Right hindlimb (tissue), 1 donor: ENCODE results near the gene CBX3.
"Not testable (repeated sequence)": the region's sequence is repeated elsewhere in the genome, so short reads cannot be mapped to it uniquely, and the experiment has no call there.

ENCODE experiments used
- DNase-seq: peaks from one replicate; pipeline ENCODE4 v3.0.0-alpha.2; 2018

Gene CBX3

GRCh38 chr7:26188957-26189541 is 12.5 kb upstream of the CBX3 start:
- no peak for DNase-seq

- no peak for DNase-seq
These were observed 11.8 kb upstream of the CBX3 start for GRCh38 chr7:26189697-26190096.

DNA sequence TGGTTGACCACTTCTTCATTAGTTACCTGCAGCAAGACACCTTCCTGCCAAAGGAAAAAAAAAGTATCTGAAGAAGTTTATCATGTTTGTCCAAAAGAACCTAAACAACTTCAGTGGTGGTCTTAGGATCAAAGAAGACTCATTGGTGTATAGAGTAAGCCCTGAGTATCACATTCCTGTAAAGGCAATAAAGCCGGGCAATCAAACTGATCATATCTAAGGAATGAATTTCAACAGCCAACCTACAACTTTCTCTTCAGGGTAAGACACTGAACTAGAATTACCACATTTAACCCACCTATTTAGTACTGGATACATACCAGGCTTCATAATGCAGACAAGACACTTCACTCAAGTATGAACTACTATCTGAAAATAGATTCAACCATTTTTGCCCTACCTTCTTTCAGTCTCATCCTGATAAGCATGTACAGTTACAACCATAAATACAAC is 11.1 kb upstream of the CBX3 start:
- DNase-seq: no peak

DNA sequence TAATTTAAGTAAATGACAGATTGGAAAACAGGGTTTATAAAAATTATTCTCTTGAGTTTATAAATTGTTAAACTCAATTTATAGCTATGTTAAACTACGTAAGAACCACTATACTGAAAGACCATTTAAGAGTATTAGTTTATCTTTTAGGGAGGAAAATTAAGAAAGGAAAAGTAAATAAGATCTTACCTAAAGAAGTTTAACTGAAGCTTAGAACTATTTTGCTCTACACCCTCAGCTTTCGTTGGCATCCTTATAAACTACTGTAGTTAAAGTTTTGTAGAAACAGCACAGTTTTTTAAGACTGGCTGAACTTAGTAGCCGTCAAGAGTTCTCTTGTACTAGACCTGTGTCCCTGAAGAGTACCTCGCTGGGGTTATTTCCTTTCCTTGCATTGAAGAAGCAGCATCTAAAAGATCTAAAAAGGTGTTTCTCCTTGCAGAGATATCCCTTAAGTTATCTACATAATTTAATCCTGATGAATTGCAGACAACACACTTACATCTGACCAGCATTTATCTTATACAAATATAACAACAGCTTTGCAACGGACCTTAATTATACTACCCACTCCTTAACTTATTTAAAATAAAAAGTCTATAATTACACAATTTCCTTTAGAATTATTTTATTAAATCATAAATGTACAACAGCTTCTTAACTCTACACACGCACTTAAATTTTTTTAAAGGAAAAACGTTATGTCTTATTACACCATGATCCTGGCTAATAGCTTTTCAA is 10.1 kb upstream of the CBX3 start:
- DNase-seq: no peak

DNA sequence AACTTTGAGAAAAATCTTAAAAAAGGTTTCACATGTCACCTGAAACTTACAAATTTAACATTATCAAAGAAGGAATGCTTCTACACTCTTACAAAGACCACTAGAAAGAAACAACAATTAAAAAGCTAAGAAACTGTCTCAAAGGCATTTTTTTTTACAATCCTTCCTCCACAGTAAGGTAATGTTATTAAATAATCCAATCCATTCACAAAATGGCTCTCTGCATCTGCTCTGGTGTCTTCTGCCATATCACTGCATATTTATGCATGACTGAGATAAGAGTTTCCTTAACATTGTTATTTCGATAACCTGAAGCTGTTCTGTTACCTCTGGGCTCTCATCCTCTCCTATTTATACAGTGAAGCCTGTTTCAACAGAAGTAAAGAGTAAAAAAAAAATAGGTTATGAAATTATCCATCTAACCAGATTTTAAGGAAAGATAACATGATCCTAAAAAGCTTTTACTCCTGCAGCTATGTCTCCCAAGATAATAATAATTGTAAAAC is 9.5 kb upstream of the CBX3 start:
- no peak for DNase-seq

DNA sequence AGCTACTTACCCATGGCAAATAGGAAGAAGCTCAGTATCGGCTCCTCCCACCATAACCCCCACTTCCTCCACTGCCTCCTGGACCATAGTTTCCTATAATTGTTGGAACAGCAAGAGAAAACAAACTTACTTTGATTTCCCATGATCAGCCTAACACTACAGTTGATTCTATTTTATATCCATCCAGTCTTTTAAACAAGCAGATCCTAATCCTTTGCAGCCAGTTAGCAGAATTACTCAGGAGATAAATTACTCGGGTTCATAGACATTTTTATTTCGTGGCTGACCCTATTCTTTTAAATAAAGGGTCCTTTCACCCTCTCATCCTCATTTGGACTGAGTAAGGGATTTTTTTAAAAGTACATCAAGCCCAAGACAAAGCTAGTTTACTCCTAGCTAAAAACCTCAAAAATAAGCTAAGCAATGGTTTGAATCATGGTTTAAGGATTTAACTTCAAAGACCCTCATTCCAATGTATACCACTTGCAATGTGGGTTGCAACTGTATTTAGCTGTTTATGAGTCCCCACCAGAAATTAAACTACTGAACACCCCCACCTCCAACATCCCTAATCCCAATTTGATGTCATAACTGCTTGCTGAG is 9.0 kb upstream of the CBX3 start:
- DNase-seq: no peak

DNA sequence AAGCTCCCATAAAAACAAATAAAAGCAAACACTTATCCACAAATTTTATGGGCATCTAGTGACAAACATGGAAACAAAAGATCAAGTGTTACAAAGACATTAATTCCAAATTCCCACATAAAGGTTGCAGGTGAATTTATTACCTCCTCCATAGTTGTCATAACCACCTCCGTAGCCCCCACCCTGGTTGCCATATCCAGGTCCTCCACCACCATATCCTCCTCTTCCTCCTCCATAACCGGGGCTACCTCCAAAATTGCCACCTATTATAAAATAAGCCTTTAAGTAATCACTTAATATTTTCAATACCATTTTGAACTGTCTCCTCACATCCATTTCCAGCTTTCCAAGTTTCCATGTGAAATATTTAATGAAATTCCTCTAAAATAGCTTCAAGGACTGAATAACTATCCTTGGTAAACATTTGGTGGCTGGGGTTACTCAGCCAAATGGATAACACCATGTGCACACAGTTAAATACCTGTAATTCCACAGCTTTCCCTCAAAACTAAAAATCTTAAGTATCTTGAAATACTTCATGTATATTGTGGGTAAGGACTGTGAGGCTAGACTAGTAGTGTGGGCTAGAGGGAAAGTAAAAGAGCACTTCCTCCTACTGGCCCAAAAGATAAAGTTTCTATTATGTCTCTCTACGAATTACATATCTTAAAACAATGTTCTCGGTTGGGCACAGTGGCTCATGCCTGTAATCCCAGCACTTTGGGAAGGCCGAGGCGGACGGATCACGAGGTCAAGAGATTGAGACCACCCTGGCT is 7.9 kb upstream of the CBX3 start:
- no peak for DNase-seq

GRCh38 chr7:26194764-26195163 is 6.8 kb upstream of the CBX3 start:
- not testable (repeated sequence) for DNase-seq

DNA sequence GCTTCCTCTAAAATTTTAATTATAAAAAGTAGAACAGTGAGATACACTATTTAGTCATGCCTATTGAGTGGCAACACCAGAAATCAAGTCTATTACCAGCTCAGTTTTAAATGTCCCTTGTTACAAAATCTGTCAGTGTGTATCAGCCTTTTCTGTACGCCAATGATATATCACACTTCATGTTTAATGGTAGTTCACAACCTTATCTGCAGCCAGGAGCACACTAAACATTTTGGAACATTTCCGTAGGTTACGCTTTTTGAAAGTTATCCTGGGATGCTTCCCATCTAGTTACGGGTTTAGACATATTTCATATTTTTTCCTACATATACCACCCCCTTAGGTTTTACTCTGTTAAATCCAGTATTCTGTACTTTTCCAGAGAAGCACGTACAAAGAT is 6.4 kb upstream of the CBX3 start:
- no peak for DNase-seq

DNA sequence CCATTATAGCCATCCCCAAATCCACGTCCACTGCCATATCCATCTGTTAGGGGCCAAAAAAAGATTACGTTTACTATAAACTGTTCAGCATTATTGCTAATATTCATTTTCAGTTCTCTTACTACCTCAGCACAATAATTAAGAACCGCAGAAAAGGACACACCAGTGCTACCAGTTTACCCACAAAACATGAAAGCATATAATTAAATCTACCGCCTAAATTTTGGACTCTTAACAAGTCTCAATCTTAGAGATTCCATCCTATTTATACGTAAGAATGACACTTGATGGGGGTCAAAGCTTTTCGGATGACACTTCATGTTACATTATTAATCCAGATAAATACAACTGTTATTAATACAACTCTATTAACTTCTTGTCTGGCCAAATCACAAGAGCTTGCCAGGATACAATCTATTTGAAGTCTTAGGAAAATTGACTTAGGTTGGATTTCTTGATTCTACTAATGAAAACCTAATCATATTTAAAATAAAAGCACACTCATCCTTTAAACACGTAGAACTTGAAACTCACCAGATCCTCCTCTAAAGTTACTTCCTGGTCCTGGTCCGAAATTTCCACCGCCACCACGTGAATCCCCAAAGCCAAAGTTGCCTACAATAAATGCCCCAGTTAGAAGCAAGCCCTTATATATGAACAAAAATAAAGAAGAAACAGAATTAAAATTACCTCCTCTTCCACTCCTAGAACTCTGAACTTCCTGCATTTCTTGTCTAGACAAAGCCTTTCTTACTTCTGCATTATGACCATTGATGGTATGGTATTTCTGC is 5.5 kb upstream of the CBX3 start:
- no peak for DNase-seq

GRCh38 chr7:26197153-26198115 is 4.1 kb upstream of the CBX3 start:
- no peak for DNase-seq

DNA sequence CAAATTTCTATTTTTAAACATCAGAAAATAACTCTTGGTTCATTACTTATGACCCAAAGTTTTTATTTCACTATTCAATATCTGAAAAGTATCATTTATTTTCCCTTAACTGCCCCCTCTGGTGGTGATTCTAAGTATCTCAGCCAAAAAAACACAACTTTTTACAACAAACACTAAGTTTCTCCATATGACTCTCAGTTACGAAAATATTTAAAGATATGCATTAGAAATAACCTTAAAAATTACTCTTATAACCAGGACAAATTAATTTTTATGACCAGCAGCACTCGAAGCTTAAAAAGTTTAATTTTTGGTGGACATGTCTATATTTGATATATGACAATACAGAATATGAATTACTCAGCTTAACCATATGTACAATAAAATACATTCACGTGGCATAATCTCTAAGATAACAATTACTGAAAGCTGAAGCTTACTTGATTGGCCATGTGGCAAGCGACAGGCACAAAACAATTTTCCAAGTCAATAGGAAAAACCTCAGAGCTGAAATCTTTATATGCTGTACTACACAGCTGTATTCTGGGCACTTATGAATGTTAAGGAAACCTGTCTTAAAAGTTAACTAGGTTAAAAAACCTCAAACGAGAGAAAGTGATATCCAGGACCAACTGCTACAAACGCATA is 3.3 kb upstream of the CBX3 start:
- DNase-seq: no peak

DNA sequence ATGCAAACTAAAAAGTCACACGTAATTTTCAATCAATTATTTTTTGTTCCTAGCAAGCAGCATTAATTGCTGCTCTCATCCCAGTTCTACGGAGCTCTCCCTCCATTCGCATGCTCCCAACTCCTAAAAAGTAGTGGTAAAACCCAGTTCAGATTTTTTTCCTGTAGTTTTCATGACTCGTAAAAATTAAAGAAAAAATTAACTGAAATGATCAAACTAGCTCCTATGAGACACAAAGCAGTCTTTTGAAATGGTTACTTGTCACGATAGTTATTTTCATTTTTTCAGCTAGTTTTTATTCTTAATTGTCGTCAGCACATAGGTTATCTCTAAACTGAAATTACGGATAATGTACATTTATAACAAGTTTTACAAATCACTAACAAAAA is 2.8 kb upstream of the CBX3 start:
- DNase-seq: no peak

DNA sequence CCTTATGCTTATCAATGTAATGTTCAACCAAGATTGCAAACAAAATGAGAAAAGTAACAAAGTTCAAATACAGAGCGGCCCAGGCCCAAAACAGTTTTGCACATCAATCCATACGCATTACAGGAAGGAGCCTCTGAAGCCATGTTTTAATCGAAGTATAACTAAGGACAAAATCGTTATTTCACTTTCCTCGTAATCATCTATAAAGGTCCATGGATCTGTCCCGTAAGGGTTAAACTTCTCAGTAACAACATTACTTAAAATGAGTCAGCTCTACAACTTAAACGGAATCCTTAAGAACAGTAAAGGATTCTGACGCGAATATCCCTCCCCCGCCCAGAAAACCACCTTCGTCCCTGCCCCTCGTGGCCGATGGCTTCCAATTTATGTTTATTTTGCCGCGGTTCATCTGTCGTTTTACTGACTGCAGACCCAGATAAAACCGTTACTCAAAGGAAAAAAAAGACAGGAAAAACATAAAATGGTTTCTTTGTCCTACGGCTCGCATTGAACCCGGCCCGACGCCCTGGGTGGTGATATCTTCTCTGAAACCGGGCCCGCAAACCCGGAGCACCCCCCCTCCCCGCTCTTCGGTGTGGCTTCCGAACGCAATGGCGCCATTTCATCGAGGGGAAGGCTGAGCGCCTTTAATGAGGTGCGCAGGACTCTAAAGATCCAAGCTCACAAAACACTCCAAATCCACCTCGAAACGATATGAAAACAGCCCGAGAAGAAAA is 2.1 kb upstream of the CBX3 start:
- DNase-seq: peak; percentile 78

- DNase-seq: peak; percentile 84
These were observed 1.5 kb upstream of the CBX3 start for GRCh38 chr7:26200038-26200443.

DNA sequence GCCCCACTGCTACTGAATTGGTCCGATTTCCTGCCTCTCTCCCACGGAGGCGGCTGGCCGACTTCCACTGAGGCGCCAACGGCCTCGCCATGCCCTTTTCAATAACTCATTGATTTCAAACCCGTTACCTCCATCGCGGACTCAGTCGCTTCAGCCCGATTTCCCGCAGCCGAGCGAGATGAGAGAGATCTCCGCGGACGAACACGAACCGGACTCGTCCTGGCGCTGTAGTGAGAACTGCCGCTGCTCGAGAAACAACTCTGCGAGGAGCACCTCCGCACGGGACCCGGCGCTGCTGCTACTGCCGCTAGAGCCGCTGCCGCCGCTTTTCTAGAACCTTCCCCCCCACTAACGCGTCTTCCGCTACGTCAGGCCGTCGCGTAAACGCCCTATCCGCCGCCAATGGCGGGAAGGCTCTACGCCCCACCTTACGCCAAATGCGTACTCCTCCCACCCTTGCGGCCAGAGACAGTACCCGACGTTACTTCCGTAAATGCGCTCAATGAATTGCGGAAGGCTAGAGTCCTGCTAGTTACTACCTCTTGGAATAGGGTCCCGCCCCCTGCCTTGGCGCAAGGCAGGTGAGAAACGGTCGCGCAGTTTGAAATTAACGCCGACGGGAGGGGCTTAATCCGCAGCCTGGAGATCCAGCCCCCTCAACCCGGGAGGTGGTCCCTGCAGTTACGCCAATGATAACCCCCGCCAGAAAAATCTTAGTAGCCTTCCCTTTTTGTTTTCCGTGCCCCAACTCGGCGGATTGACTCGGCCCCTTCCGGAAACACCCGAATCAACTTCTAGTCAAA is 900 bp upstream of the CBX3 start, which contains the start of gene HNRNPA2B1:
Gene HNRNPA2B1 (minus strand): TSS at position 303 of the 803 bp plus-strand sequence. CDS start 169 bp downstream, at position 134.
- DNase-seq: peak; percentile 99

- peak; percentile 80 for DNase-seq
These were observed 760 bp downstream of the CBX3 start for GRCh38 chr7:26202019-26202990.

DNA sequence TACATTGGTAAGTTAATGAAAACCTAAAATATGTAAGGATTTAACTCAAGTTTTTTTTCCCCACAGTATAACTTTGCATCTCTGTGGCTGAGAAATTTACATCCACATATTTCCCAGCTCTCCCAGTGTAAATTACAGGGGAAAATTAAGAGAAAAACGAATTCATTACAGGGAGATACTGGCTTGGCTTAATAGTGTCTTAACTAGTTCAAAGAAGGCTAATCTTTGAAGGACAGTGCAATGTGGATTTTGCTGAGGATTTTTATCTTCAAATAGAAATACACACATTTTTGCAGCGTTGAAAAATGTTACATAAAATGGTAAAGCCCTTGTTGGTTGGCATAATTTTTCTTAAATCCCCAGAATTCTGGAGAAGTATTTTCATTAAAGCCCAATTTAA is 1.5 kb downstream of the CBX3 start:
- DNase-seq: no peak
